ENCODE measurements around the gene PARP16.

The PARP16 gene

DNA sequence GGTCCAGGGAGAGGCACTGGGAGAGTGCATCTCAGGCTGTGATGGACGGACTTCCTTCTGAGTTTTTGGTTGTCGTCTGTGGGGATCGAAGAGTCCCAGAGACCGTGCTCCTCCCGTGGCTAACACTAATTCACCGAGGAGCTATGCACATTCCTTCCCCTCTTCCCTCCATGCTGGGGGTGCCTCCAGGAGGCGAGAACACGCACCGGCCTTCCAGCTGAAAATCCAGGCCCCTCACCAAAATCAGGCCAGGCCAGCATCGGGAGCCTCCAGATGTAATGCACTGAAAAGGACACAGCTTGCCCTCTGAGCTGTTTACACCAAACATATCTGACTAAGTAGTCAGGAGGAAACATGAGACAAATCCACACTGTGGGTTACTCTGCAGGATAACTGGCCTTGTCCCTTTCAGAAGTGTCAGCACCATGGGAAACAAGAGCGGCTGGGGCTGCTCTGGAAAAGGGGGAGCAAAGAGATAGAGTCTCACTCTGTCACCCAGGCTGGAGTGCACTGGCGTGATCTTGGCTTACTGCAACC, 23.3 kb upstream of the PARP16 start:
- no peak for FAIRE-seq
- no peak for DNase-seq (ENCODE audit: insufficient read length)
- TF ChIP-seq TAF1 (IDR thresholded peaks at IDR 0.05; ENCODE audit: borderline replicate concordance, low read depth, low read length) (no peak), POLR2A (IDR thresholded peaks at IDR 0.05; ENCODE audit: low read depth, low read length) (no peak), POLR2AphosphoS5 (IDR thresholded peaks at IDR 0.05; ENCODE audit: low read depth, low read length) (no peak)

DNA sequence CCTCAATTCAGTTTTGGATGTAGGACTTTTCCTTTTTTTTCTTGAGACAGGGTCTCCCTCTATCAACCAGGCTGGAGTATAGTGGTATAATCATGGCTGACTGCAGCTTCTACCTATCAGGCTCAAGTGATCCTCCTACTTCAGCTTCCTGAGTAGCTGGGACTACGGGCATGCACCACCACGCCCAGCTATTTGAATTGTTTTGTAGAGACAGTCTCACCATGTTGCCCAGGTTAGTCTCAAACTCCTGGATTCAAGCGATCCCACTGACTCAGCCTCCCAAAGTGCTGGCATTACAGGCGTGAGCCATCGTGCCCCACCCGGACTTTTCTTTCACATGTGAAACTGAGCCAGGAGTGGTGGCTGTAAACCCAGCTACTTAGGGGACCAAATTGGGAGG, 21.3 kb upstream of the PARP16 start:
- TF ChIP-seq POLR2AphosphoS5 (IDR thresholded peaks at IDR 0.05; ENCODE audit: low read depth, low read length) (no peak), TAF1 (IDR thresholded peaks at IDR 0.05; ENCODE audit: borderline replicate concordance, low read depth, low read length) (no peak), POLR2A (IDR thresholded peaks at IDR 0.05; ENCODE audit: low read depth, low read length) (no peak)
- no peak for DNase-seq (ENCODE audit: insufficient read length)
- FAIRE-seq, result no peak

DNA sequence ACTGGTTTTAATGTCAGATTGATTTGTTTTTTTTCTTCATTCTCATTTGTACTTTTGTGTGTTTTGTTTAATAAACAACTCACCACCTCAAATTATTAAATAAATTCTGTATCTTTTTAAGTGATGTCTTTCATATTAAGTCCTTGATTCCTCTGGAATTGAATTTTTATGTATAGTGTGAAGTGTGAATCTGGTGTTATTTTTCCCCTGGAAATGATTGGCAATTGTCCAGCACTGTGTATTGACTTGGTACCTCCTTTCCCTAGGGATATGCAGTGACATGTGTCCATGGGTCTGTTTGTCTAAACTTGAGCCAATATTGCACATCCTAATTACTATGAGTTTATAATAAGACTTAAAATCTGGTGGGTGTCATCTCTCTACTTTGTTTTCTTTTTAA, 19.9 kb upstream of the PARP16 start:
- DNase-seq (ENCODE audit: insufficient read length) (no peak), FAIRE-seq (no peak)
- TF ChIP-seq POLR2A (IDR thresholded peaks at IDR 0.05; ENCODE audit: low read depth, low read length) (no peak), TAF1 (IDR thresholded peaks at IDR 0.05; ENCODE audit: borderline replicate concordance, low read depth, low read length) (no peak), POLR2AphosphoS5 (IDR thresholded peaks at IDR 0.05; ENCODE audit: low read depth, low read length) (no peak)

DNA sequence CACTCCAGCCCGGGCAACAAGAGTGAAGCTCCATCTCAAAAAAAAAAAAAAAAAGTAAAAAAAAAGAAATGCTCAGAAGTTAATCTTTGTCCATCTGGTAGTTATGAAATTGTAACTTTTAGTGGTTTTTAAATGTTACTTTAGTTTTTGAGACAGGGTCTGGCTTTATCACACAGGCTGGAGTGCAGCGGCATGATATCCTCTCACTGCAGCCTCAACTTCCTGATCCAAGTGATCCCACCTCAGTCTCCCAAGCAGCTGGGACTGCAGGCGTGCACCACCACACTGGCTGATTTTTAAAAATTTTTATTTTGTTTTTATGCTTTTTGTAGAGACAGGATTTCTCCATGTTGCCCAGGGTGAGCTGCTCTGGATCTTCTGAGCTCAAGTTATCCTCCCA, 19.1 kb upstream of the PARP16 start:
- TF ChIP-seq POLR2A (IDR thresholded peaks at IDR 0.05; ENCODE audit: low read depth, low read length), result no peak
- TF ChIP-seq TAF1 (IDR thresholded peaks at IDR 0.05; ENCODE audit: borderline replicate concordance, low read depth, low read length), result no peak
- TF ChIP-seq POLR2AphosphoS5 (IDR thresholded peaks at IDR 0.05; ENCODE audit: low read depth, low read length), result no peak
- FAIRE-seq (no peak), DNase-seq (ENCODE audit: insufficient read length) (no peak)

DNA sequence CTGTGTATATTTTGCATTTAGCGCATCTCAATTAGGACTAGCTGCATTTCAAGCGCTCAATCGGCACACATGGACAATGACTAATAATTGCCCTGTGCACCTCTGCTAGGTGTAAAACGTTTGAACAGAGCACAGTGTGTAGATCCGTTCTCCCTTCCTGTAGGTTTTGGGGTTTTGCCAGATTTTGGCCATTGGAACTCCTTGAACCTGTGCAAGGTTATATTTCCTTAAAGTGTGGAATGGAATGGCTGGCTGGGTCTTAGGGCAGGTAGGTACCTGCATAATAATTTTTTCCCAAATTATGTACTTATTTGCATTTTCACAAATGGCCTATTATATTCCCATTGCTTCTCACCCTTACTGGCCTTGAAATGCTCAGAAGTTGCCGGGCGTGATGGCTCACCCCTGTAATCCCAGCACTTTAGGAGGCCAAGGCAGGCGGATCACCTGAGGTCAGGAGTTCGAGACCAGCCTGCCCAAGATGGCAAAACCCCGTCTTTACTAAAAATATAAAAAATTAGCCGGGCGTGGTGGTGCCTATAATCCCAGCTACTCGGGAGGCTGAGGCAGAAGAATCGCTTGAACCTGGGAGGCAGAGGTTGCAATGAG, 18.6 kb upstream of the PARP16 start:
- DNase-seq (ENCODE audit: insufficient read length) (no peak), FAIRE-seq (no peak)
- TF ChIP-seq POLR2A (IDR thresholded peaks at IDR 0.05; ENCODE audit: low read depth, low read length) (no peak; the same call in 1 of the 2 replicates), TAF1 (IDR thresholded peaks at IDR 0.05; ENCODE audit: borderline replicate concordance, low read depth, low read length) (no peak), POLR2AphosphoS5 (IDR thresholded peaks at IDR 0.05; ENCODE audit: low read depth, low read length) (no peak)

DNA sequence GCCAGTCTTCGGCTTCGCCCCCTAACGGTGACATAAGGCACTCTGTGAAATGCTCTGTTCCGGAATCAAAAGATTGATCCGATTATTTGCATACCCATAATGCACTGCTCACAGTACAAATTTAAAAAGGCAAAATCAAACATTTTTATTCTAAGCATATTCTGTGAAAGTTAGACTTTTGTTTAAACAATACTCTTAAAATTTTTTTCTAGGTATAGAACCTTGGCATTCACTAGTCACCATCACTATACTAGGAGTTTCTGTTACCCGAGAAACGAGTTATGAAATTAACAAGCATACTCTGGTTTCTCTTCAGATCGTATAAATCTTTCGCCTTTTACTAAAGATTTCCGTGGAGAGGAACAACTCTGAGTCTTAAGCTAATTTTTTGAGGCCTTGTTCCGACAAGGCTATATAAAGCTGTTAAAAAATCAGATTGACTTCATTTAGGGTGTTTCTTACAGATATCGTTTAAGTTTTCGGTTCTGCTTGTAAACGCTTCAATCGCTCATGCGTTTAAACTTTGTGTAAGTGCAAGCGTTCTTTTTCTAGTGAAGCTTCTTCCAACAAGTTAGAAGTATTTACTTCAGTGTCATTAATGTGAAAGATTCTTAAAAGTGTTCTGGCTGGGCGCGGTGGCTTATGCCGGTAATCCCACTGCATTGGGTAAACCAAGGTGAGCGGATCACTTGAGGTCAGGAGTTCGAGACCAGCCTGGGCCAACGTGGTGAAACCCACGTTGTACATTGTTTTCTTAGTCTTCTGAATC, 17.9 kb upstream of the PARP16 start, which contains the start of gene RNU5B-1:
Gene RNU5B-1 (plus strand): TSS at position 297 of the 769 bp plus-strand sequence.
- FAIRE-seq (peak; percentile 89), DNase-seq (ENCODE audit: insufficient read length) (peak; percentile 42)
- TF ChIP-seq POLR2AphosphoS5 (IDR thresholded peaks at IDR 0.05; ENCODE audit: low read depth, low read length), result peak; percentile 100
- TF ChIP-seq POLR2A (IDR thresholded peaks at IDR 0.05; ENCODE audit: low read depth, low read length), result peak; percentile 100
- TF ChIP-seq TAF1 (IDR thresholded peaks at IDR 0.05; ENCODE audit: borderline replicate concordance, low read depth, low read length), result peak; percentile 43; the same call in 1 of the 2 replicates

DNA sequence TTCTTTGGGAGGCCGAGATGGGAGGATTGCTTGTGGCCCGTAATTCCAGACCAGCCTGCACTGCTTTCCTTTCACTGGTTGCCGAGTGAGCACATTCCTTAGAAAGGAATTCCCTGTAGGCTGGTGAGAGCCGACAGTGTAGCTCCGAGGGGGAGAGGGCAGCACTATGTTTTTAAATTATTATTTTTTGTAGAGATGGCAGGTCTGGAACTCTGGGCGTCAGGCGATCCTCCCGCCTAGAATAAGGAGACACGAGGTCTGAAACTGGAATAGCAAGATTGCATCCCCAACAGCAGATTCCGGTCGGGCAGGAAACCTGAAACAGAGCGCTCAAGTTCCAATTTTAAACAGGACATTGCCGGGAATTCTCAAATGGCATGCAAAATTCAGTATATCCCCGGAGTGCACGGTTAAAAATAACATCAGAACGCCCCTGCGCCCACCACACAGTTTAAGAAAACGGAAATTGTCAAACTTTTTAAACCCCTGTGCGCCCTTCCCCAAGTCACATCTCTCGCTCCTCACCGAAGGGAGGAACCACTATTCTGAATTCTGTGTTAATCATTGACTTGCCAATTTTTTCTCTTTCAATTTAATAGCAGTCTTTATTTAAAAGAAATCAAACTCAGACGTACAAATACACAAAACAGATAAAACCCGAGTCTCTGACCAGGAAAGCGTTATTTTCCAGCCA, 17.2 kb upstream of the PARP16 start:
- no peak for FAIRE-seq
- no peak for DNase-seq (ENCODE audit: insufficient read length)
- TF ChIP-seq TAF1 (IDR thresholded peaks at IDR 0.05; ENCODE audit: borderline replicate concordance, low read depth, low read length), result no peak
- no peak for TF ChIP-seq POLR2AphosphoS5 (IDR thresholded peaks at IDR 0.05; ENCODE audit: low read depth, low read length)
- no peak for TF ChIP-seq POLR2A (IDR thresholded peaks at IDR 0.05; ENCODE audit: low read depth, low read length)

DNA sequence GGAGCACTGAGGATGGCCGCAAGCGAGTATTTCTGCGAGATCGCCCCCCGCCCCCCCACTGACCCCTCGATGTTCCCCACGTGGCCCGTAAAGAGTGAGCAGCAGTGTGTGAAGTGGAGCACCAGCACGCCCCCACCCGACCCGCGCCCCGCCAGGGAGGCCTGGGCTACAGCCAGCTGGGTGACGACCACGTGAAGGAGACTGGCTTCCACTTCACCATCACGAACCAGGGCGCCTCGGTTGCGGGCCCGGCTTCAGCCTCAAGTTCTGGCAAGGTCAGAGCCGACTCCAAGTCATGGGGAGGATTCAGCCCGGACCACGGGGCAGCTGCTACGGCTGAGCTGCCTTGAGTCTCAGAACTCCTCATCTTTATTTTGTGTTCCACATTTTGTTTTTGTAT, 15.4 kb upstream of the PARP16 start:
- no peak for FAIRE-seq

DNA sequence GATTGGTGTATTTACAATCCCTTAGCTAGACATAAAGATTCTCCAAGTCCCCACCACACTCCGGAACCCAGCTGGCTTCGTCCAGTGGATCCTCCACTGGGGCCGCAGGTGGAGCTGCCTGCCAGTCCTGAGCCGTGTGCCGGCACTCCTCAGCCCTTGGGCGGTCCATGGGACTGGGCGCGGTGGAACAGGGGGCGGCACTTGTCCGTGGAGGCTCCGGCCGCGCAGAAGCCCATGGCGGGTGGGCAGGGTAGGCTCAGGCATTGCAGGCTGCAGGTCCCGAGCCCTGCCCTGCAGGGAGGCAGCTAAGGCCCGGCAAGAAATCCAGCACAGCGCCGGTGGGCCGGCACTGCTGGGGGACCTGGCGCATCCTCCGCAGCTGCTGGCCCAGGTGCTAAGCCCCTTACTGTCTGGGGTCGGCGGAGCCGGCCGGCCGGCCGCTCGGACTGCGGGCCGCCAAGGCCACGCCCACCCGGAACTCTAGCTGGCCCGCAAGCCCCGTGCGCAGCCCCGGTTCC, 14.3 kb upstream of the PARP16 start:
- DNase-seq (ENCODE audit: insufficient read length) (no peak), FAIRE-seq (no peak)
- no peak for TF ChIP-seq POLR2AphosphoS5 (IDR thresholded peaks at IDR 0.05; ENCODE audit: low read depth, low read length)
- no peak for TF ChIP-seq TAF1 (IDR thresholded peaks at IDR 0.05; ENCODE audit: borderline replicate concordance, low read depth, low read length)
- no peak for TF ChIP-seq POLR2A (IDR thresholded peaks at IDR 0.05; ENCODE audit: low read depth, low read length)

More for the DNA sequence above, 15.4 kb upstream of the PARP16 start:
- no peak for DNase-seq (ENCODE audit: insufficient read length)
- TF ChIP-seq POLR2A (IDR thresholded peaks at IDR 0.05; ENCODE audit: low read depth, low read length) (no peak), POLR2AphosphoS5 (IDR thresholded peaks at IDR 0.05; ENCODE audit: low read depth, low read length) (no peak), TAF1 (IDR thresholded peaks at IDR 0.05; ENCODE audit: borderline replicate concordance, low read depth, low read length) (no peak)

DNA sequence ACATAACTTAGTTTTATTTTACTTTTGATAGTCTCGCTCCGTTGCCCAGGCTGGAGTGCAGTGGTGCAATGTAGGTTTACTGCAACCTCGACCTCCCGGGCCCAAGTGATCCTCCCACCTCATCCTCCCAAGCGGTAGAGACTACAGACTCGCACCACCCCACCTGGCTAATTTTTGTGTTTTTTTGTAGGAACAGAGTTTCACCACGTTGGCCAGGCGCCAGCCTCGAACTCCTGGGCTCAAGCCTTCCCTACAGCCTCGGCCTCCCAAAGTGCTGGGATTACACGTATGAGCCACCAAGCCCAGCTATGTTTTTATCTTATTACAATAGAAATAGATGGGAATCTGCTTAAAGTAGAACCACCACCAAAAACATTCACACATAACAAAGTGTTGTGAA, 12.0 kb upstream of the PARP16 start:
- DNase-seq (ENCODE audit: insufficient read length), result no peak
- FAIRE-seq, result no peak
- TF ChIP-seq POLR2AphosphoS5 (IDR thresholded peaks at IDR 0.05; ENCODE audit: low read depth, low read length), result no peak
- TF ChIP-seq TAF1 (IDR thresholded peaks at IDR 0.05; ENCODE audit: borderline replicate concordance, low read depth, low read length), result no peak
- no peak for TF ChIP-seq POLR2A (IDR thresholded peaks at IDR 0.05; ENCODE audit: low read depth, low read length)

DNA sequence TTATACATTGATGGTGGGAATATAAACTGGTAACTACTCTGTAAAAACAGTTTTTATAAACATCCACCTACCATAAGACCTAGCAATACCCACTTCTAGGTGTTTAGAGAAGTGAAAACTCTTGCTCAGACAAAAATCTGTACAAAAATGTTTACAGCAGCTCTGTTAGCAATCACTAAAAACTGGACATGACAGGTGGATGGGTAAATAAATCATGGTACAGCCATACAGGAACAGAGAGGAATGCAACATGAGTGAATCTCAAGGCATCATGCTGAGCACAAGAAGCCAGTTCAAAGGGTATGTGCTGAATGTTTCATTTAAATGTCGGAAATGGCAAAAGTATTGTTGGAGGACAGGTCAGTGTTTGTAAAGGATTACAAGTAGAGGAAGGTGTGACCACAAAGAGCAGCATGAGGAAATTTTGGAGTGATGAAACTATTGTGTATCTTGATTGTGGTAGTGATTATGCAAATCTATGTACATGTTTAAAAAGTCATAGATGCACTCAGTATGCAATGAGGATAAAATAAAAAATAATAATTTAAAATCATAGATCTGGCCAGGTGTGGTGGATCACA, 6.3 kb upstream of the PARP16 start:
- FAIRE-seq, result no peak
- no peak for DNase-seq (ENCODE audit: insufficient read length)
- no peak for TF ChIP-seq POLR2A (IDR thresholded peaks at IDR 0.05; ENCODE audit: low read depth, low read length)
- no peak for TF ChIP-seq TAF1 (IDR thresholded peaks at IDR 0.05; ENCODE audit: borderline replicate concordance, low read depth, low read length)
- no peak for TF ChIP-seq POLR2AphosphoS5 (IDR thresholded peaks at IDR 0.05; ENCODE audit: low read depth, low read length)
